NCI-H1436 (cell line): ENCODE measurements around the gene SCNM1.
"Not testable (repeated sequence)": the region's sequence is repeated elsewhere in the genome, so short reads cannot be mapped to it uniquely, and the experiment has no call there.

ENCODE experiments used
- DNase-seq: peaks from one replicate; lab custom pipeline; 2025; lab: John Stamatoyannopoulos, UW

The SCNM1 gene

GRCh38 chr1:151146412-151147131 lies 19.4 kb upstream of the SCNM1 start, which contains the start of gene SEMA6C:
Gene SEMA6C (minus strand): TSS chr1:151146631. CDS start chr1:151142621, 4,010 bp downstream.
- DNase-seq: peak; percentile 82

DNA sequence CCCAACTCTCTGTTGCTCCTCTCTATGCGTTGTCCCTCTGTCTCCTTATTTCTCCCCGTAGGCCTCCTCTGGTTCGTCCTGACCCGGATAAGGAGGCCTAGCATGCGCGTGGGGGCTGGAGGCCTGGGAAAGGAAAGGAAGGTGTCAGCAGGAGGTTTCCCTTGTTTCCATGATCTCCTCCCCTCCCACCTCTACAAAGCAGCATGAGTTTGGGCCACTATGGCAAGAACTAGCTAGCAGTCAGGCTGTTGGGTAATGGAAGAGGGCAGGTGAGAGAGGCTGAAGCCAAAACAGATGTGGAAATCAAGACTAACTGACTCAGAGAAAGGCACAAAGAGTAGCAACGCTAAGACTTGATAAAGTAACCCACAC lies 18.8 kb upstream of the SCNM1 start:
- DNase-seq: no peak

- DNase-seq: no peak
Observed at GRCh38 chr1:151147665-151148064, 18.3 kb upstream of the SCNM1 start.

DNA sequence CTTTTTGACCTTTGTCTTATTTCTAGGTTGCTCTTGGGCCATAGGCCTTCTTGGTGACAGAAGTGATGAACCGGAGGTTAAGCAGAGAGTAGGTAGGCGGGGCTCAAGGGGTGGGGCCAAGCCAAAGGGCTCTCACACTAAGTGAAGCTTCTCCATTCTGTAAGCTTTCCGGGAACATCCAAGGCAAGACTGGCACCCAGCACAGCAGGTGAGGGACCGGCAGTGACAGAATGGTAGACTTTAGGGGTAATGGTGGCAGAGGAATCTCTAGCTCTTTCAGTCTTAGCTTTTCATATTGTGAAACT lies 9.5 kb upstream of the SCNM1 start, which contains the start of gene TNFAIP8L2:
Gene TNFAIP8L2 (plus strand): TSS at position 135 of the 305 bp plus-strand sequence. CDS start 2,049 bp downstream, outside the sequence.
- DNase-seq: no peak

GRCh38 chr1:151157067-151157531 lies 8.8 kb upstream of the SCNM1 start:
- no peak for DNase-seq

GRCh38 chr1:151158326-151158725 lies 7.6 kb upstream of the SCNM1 start:
- DNase-seq: no peak

DNA sequence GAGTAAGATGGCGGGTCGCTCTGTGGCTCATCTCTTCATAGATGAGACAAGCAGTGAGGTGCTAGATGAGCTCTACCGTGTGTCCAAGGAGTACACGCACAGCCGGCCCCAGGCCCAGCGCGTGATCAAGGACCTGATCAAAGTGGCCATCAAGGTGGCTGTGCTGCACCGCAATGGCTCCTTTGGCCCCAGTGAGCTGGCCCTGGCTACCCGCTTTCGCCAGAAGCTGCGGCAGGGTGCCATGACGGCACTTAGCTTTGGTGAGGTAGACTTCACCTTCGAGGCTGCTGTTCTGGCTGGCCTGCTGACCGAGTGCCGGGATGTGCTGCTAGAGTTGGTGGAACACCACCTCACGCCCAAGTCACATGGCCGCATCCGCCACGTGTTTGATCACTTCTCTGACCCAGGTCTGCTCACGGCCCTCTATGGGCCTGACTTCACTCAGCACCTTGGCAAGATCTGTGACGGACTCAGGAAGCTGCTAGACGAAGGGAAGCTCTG lies 7.1 kb upstream of the SCNM1 start:
- DNase-seq: no peak

DNA sequence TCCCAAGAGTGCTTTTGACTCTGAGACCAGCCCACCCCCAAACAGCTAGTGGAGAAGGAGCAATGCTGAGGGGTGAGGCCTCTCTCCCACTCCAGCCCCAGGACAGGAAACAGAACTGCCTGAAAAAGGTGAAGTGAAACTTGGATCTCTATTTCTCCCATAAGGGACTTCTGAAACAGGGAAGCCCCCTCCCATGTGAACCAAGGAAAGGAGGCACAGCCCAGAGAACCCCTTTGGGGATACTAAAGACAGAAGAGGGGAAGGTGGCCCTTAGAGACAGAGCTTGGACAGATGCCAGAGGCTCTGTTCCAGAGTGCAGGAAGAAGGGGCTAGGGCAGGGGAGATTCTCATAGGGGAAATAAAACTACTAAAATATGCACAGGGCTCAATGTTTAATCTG lies 6.6 kb upstream of the SCNM1 start:
- no peak for DNase-seq

DNA sequence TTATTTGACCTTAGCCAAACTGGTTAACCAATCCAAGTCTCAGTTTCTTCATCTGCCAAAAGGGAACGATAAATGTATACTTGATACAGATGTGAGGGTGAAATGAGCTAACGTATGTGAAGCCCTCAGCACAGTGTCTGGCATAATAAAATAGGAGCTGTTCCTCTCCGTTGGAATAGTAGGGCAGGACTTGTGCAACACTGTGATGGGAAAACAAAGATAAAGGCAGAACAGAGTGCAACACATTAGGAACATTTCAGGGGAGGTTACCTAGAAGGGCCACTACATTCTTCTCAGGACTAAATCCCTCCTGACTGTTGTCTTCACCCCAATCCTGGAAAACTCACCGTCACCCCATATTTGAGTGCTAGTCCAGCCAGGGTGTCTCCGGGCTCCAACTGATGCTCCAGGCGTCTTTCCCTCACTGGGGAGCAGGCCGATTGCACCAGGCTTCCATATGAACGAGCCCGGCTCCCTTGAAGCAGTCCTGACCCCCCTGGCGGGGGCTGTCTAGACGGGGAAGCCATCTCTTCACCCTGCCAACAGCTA lies 1.1 kb upstream of the SCNM1 start:
- no peak for DNase-seq

DNA sequence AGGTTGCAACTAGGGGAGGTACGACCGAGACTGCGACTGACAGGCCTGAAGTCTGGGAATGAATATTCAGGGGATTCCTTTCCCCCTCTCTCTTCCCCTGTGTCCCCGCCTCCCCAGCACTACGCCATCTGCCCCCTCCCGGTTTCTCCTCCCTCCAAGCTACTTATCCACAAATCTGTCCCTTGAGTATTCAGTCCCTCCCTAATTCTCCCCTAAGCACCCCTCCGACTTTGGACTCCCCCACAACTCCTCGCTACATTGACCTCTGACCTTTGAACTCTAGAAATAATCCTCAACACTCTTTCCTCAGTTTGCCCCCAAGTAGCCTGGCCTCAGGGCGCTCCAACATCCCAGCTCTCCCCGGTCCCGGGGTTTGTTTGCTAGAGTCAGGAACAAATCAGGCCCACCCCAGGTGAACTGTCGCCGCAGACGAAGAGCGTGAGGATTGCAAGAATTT lies 635 bp upstream of the SCNM1 start:
- peak; percentile 36 for DNase-seq

DNA sequence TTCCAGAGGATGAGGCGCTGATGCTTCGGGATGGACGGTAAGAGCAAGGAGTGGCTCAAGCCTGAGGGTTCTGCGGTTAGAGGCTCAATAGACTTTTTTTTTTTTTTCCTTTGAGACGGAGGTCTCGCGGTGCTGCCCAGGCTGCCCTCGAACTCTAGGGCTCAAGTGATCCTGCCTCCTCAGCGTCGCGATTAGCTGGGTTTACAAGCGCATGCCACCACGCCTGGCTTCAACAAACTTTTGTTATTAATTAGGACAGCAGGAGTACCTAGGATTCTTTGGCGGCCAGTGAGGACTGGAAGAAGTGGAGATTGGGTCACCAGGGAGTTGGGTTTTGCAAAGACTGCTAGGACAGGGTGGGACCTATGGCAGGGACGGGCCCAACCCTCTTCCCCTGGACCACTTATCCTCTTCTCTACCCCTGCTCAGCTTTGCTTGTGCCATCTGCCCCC lies 587 bp downstream of the SCNM1 start:
- no peak for DNase-seq

DNA sequence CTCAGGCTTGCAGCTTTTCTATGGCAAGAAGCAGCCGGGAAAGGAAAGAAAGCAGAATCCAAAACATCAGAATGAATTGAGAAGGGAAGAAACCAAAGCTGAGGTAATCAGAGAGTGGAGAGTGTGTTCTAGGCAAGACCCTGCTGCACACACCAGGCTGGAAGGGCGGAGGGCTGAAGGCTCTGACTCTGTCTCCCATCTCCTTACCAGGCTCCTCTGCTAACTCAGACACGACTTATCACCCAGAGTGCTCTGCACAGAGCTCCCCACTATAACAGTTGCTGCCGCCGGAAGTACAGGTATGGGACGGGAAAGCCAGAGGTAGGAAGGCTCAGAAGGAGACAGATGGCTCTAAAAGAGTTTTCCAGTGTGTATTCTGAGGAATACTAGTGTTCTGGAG lies 1.2 kb downstream of the SCNM1 start:
- no peak for DNase-seq

- DNase-seq: no peak
Observed at GRCh38 chr1:151171190-151171589, 5.2 kb downstream of the SCNM1 start.

- DNase-seq: no peak
Observed at GRCh38 chr1:151175041-151175741, 9.2 kb downstream of the SCNM1 start.

DNA sequence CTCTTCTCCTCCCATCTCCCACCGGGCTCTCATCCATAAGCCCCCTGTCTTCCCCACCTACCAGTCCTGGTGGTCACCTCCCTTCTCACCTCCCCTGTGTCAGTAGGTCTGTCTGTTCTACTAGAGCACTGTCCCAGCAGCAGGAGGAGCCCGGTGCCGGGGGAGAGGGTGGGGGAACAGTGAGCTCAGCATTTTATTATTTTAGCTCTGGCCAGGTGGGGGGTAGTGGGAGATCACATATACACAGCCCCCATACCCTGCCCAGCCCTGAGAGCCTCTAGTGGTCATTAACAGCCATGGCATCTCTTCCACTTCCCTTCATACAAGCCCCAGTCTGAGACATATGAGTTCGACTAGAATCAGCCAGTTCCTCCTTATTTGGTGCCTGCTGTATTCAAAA lies 9.9 kb downstream of the SCNM1 start, which contains the start of gene TMOD4:
Gene TMOD4 (minus strand): TSS at position 119 of the 400 bp plus-strand sequence. CDS start 1,106 bp downstream, outside the sequence.
- no peak for DNase-seq

DNA sequence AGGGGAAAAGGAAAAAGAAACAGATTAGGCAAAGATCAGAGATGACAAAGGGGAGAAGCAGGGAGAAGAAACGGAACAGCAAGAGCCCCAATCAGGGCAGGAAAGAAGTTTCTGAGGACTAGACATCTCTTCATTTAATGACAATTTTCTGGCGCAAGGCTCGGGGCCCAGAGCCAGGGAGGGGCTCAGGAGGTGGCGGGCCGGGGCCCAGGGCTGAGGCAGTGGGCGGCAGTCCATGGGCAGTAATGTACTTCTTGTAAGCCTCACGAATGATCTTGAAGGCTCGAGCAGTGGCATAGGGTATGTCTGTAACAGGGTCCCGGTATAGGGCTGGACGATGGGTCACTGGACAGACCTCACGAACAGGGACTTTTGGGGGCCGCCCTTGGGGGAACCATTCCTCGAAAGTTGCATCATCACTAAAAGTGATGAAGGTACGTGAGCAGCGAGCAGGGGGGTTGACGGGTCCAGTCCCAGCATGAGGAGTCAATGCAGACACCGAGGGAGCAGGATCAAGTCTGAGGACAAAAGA lies 10.6 kb downstream of the SCNM1 start:
- DNase-seq: no peak

DNA sequence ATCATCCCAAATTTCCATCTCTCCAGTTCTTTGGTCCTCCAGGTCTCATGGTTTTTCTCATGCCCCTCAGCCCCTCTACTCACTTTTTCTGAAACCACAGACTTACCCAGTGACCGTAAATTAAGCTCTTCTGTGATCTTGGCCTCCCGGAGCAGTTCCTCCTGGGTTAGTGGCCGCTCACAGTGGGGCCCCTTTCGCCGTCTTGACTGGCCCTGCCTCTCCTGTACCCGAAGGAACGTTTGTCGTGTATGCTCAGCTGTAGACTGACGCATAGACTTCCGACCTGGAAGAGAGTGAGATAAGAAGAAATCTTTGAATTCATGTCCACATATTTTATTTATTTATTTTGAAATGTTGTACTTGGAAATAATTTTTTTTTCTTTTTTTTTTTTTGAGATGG lies 18.3 kb downstream of the SCNM1 start:
- DNase-seq: no peak

DNA sequence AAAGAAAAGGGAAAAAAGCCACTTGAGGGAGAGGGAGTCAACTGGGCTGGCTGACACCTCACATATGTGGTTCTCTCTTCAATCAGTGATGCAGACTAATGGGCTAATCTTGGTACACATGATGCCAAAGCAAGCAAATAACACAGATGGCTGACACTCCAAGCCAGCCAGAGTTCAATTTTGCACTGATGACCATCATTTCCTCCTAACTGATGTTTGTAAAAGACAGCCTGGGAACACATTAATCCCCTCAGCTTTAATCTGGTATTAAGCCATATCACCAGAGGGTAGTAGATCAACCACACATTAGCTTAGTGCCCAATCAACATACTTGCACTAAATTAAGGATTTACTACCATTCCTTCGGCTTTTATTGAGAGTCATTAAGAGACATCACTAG lies 21.3 kb downstream of the SCNM1 start:
- no peak for DNase-seq

- not testable (repeated sequence) for DNase-seq
Observed at GRCh38 chr1:151188667-151189066, 22.7 kb downstream of the SCNM1 start.

- peak; percentile 91 for DNase-seq
Observed at GRCh38 chr1:151189637-151190445, 23.9 kb downstream of the SCNM1 start, which contains the start of gene VPS72. Gene VPS72 (minus strand): TSS chr1:151190197. CDS start chr1:151190121, 76 bp downstream.

DNA sequence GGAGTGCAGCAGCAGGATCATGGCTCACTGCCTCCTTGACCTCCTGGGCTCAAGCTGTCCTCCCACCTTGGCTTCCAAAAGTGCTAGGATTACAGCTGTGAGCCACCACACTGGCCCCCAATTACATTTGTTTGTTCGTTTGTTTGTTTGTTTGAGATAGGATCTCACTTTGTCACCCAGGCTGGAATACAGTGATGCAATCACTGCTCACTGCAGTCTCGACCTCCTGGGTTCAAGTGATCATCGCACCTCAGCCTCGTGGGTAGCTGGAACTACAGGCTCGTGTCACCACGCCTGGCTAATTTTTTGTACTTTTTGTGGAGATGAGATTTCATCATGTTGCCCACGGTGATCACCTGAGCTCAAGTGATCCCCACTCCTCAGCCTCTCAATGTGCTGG lies 26.1 kb downstream of the SCNM1 start:
- no peak for DNase-seq
